GM18508 (cell line): ENCODE results near the gene ARID1B.

Experiments used
- ATAC-seq: cut with Tn5 transposase; IDR thresholded peaks from one replicate; pipeline ENCODE4 v1.9.1; 2021; ENCODE audit warnings: moderate number of reproducible peaks; ENCODE audit not compliant: insufficient read depth, unreplicated experiment

The ARID1B gene

GRCh38 chr6:156821707-156822106 lies 44.5 kb downstream of the ARID1B start:
- ATAC-seq: no peak

GRCh38 chr6:156822747-156823206 lies 45.6 kb downstream of the ARID1B start:
- no peak for ATAC-seq

GRCh38 chr6:156824142-156824541 lies 47.0 kb downstream of the ARID1B start:
- no peak for ATAC-seq

GRCh38 chr6:156825475-156825874 lies 48.3 kb downstream of the ARID1B start:
- no peak for ATAC-seq

GRCh38 chr6:156826290-156826955 lies 49.2 kb downstream of the ARID1B start:
- no peak for ATAC-seq

- no peak for ATAC-seq
Observed at GRCh38 chr6:156827382-156827781, 50.2 kb downstream of the ARID1B start.

- ATAC-seq: no peak
Observed at GRCh38 chr6:156828280-156828703, 51.1 kb downstream of the ARID1B start.

GRCh38 chr6:156830126-156830525 lies 52.9 kb downstream of the ARID1B start:
- no peak for ATAC-seq

GRCh38 chr6:156832231-156832647 lies 55.1 kb downstream of the ARID1B start:
- no peak for ATAC-seq

GRCh38 chr6:156832669-156833068 lies 55.5 kb downstream of the ARID1B start:
- ATAC-seq: no peak

- no peak for ATAC-seq
Observed at GRCh38 chr6:156833755-156834154, 56.6 kb downstream of the ARID1B start.

GRCh38 chr6:156839129-156839528 lies 62.0 kb downstream of the ARID1B start:
- no peak for ATAC-seq

GRCh38 chr6:156839591-156840001 lies 62.4 kb downstream of the ARID1B start:
- no peak for ATAC-seq

GRCh38 chr6:156840136-156840535 lies 63.0 kb downstream of the ARID1B start:
- ATAC-seq: no peak

- ATAC-seq: no peak
Observed at GRCh38 chr6:156840606-156841005, 63.4 kb downstream of the ARID1B start.

- no peak for ATAC-seq
Observed at GRCh38 chr6:156841508-156841907, 64.3 kb downstream of the ARID1B start.

GRCh38 chr6:156842598-156843250 lies 65.5 kb downstream of the ARID1B start:
- ATAC-seq: no peak

- no peak for ATAC-seq
Observed at GRCh38 chr6:156844089-156844488, 66.9 kb downstream of the ARID1B start.

- ATAC-seq: no peak
Observed at GRCh38 chr6:156845454-156846155, 68.4 kb downstream of the ARID1B start.

GRCh38 chr6:156846845-156847599 lies 69.8 kb downstream of the ARID1B start:
- ATAC-seq: no peak

- no peak for ATAC-seq
Observed at GRCh38 chr6:156848123-156848522, 70.9 kb downstream of the ARID1B start.
